ENCODE measurements around the gene WBP2. TPM values are rescaled to one million over a fixed set of nuclear protein-coding genes. Genes with fewer than 3 reads are reported as not detected.
A peak's percentile ranks its signal among the peaks of the same experiment; 100 is the strongest.

WBP2 gene
- total RNA-seq, 1 donor from 2014 or later, result 72.6 TPM

- Histone ChIP-seq H4K20me1 (ENCODE audit: insufficient read depth, low read length) (peaks cover 6% of the 10 kb centered on the region), H3K4me3 (ENCODE audit: insufficient read depth, low read depth, low read length) (no peak overlapping the region), H3K9me3 (ENCODE audit: insufficient read depth, low read depth, low read length) (no peaks in the 10 kb centered on the region), H2AFZ (ENCODE audit: low read depth, low read length) (no peak overlapping the region), H3K9ac (ENCODE audit: low read length) (no peak overlapping the region), H3K4me1 (ENCODE audit: insufficient read depth, low read length) (peaks cover 29% of the 10 kb centered on the region), H3K4me2 (ENCODE audit: low read length) (no peak overlapping the region), H3K27me3 (ENCODE audit: insufficient read depth, low read length) (no peaks in the 10 kb centered on the region), H3K36me3 (ENCODE audit: insufficient read depth, low read length) (peaks cover 10% of the 10 kb centered on the region), H3K79me2 (ENCODE audit: insufficient read depth, low read length) (no peaks in the 10 kb centered on the region), H3K27ac (ENCODE audit: low read depth, low read length) (no peak overlapping the region)
- Mint-ChIP-seq H3K4me3 (ENCODE audit: unreplicated experiment) (no peak overlapping the region), H3K27ac (ENCODE audit: unreplicated experiment) (no peak overlapping the region), H3K36me3 (ENCODE audit: low read depth, unreplicated experiment) (peaks cover 25% of the 10 kb centered on the region), H3K4me1 (ENCODE audit: low read depth, unreplicated experiment) (peaks cover 8% of the 10 kb centered on the region), H3K27me3 (ENCODE audit: low read depth, unreplicated experiment) (no peaks in the 10 kb centered on the region), H3K9me3 (ENCODE audit: unreplicated experiment) (no peaks in the 10 kb centered on the region)
- DNase-seq (ENCODE audit: low read depth) (no peak), FAIRE-seq (no peak)
- no peak for TF ChIP-seq EZH2 (IDR thresholded peaks at IDR 0.05; ENCODE audit: insufficient read depth, low read length)
- peak; percentile 52 for TF ChIP-seq CTCF (IDR thresholded peaks at IDR 0.05; ENCODE audit: insufficient read depth, low read depth, low read length)
Measured at GRCh38 chr17:75848523-75849278, 6.4 kb downstream of the WBP2 start.

GRCh38 chr17:75847614-75848522 lies 7.3 kb downstream of the WBP2 start:
- no peak overlapping the region for H3K4me3 Mint-ChIP-seq (ENCODE audit: unreplicated experiment)
- H3K36me3 Mint-ChIP-seq (ENCODE audit: low read depth, unreplicated experiment), result peaks cover 25% of the 10 kb centered on the region
- Histone ChIP-seq H3K4me1 (ENCODE audit: insufficient read depth, low read length) (peaks cover 22% of the 10 kb centered on the region), H3K4me2 (ENCODE audit: low read length) (no peak overlapping the region), H4K20me1 (ENCODE audit: insufficient read depth, low read length) (peaks cover 6% of the 10 kb centered on the region), H3K9me3 (ENCODE audit: insufficient read depth, low read depth, low read length) (no peaks in the 10 kb centered on the region), H3K4me3 (ENCODE audit: insufficient read depth, low read depth, low read length) (no peak overlapping the region), H3K36me3 (ENCODE audit: insufficient read depth, low read length) (peaks cover 10% of the 10 kb centered on the region), H3K79me2 (ENCODE audit: insufficient read depth, low read length) (no peaks in the 10 kb centered on the region), H3K27ac (ENCODE audit: low read depth, low read length) (no peak overlapping the region), H2AFZ (ENCODE audit: low read depth, low read length) (no peak overlapping the region), H3K27me3 (ENCODE audit: insufficient read depth, low read length) (no peaks in the 10 kb centered on the region), H3K9ac (ENCODE audit: low read length) (no peak overlapping the region)
- H3K9me3 Mint-ChIP-seq (ENCODE audit: unreplicated experiment), result no peaks in the 10 kb centered on the region
- TF ChIP-seq CTCF (IDR thresholded peaks at IDR 0.05; ENCODE audit: insufficient read depth, low read depth, low read length) (no peak), EZH2 (IDR thresholded peaks at IDR 0.05; ENCODE audit: insufficient read depth, low read length) (no peak)
- no peak for DNase-seq (ENCODE audit: low read depth)
- H3K27ac Mint-ChIP-seq (ENCODE audit: unreplicated experiment), result no peak overlapping the region
- H3K4me1 Mint-ChIP-seq (ENCODE audit: low read depth, unreplicated experiment), result peaks cover 8% of the 10 kb centered on the region
- FAIRE-seq, result no peak
- H3K27me3 Mint-ChIP-seq (ENCODE audit: low read depth, unreplicated experiment), result no peaks in the 10 kb centered on the region
